Gastrocnemius medialis (tissue), 4 donors: ENCODE measurements around the gene CELSR2.

Experiments used
- CTCF ChIP-seq, 5 experiments: fragments of 450-650 bp in 3 of 5; fragments of 200-600 bp in 2 of 5; sonication (generic) in 2 of 5; IDR thresholded peaks in 4 of 5; conservative IDR thresholded peaks in 1 of 5; 1 replicate in 4 of 5; 2 replicates in 1 of 5; pipeline ENCODE4 v1.5.1; 2016 to 2019; ENCODE audit warnings: antibody characterized with exemption in 5 of 5, mild to moderate bottlenecking in 3 of 5, moderate library complexity in 3 of 5
- POLR2A ChIP-seq, 2 donors: fragments of 450-650 bp; IDR thresholded peaks; one replicate each; pipeline ENCODE4 v1.6.1; 2017; ENCODE audit warnings: antibody characterized with exemption in 2 of 2, mild to moderate bottlenecking in 2 of 2, moderate library complexity in 2 of 2

GRCh38 chr1:109254621-109255096 lies 5.3 kb downstream of the CELSR2 start:
- TF ChIP-seq CTCF (IDR thresholded peaks at IDR 0.05 in 4 of 5, conservative IDR thresholded peaks at IDR 0.05 in 1 of 5) (no peak), POLR2A (IDR thresholded peaks at IDR 0.05) (no peak)
